ENCODE results near the gene TLE3. TPM values are rescaled to one million over a fixed set of nuclear protein-coding genes. Genes with fewer than 3 reads are reported as not detected.

TLE3 gene
- total RNA-seq, 2 donors from 2014 or later, result 16.6 to 33.9 TPM

GRCh38 chr15:70066004-70066403, 31.7 kb downstream of the TLE3 start:
- intact Hi-C loops (cut with DNase I), result no loop called here
- H3K4me1 ChIP-seq, result peaks cover 62% of the 10 kb centered on the region
- TF ChIP-seq POLR2A (IDR thresholded peaks at IDR 0.05), result no peak
- TF ChIP-seq, protein P1, sequence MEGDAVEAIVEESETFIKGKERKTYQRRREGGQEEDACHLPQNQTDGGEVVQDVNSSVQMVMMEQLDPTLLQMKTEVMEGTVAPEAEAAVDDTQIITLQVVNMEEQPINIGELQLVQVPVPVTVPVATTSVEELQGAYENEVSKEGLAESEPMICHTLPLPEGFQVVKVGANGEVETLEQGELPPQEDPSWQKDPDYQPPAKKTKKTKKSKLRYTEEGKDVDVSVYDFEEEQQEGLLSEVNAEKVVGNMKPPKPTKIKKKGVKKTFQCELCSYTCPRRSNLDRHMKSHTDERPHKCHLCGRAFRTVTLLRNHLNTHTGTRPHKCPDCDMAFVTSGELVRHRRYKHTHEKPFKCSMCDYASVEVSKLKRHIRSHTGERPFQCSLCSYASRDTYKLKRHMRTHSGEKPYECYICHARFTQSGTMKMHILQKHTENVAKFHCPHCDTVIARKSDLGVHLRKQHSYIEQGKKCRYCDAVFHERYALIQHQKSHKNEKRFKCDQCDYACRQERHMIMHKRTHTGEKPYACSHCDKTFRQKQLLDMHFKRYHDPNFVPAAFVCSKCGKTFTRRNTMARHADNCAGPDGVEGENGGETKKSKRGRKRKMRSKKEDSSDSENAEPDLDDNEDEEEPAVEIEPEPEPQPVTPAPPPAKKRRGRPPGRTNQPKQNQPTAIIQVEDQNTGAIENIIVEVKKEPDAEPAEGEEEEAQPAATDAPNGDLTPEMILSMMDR (IDR thresholded peaks at IDR 0.05), result no peak

GRCh38 chr15:70065006-70065722, 32.6 kb downstream of the TLE3 start:
- peaks cover 59% of the 10 kb centered on the region for H3K4me1 ChIP-seq
- H3K4me3 ChIP-seq, result no peak overlapping the region
- DNase-seq, result peak; percentile 86 to 94 (median 92)
- WGBS, 2 donors, result 23 to 26% methylated on average over 5 to 6 of the region's 6 CpGs
- TF ChIP-seq, protein P1 (IDR thresholded peaks at IDR 0.05), result no peak
- no peak for TF ChIP-seq POLR2A (IDR thresholded peaks at IDR 0.05)
- peaks cover 0 to under 1% of the 10 kb centered on the region in 2 donors for H3K36me3 ChIP-seq (replicated peaks in 1 of 2; ENCODE audit: insufficient read depth in 1 of 2, low read depth in 2 of 2)
- peak overlapping the region; percentile 27 to 76 (median 47) for H3K27ac ChIP-seq
- H3K9me3 ChIP-seq, result no peaks in the 10 kb centered on the region
- no peaks in the 10 kb centered on the region for H3K27me3 ChIP-seq
- intact Hi-C loops (cut with DNase I), result no loop called here
- ATAC-seq, result peak; percentile 78

More at GRCh38 chr15:70066004-70066403, 31.7 kb downstream of the TLE3 start:
- no peak for DNase-seq
- Histone ChIP-seq H3K36me3 (replicated peaks in 1 of 2; ENCODE audit: insufficient read depth in 1 of 2, low read depth in 2 of 2) (no peaks in the 10 kb centered on the region), H3K27me3 (no peaks in the 10 kb centered on the region), H3K9me3 (no peaks in the 10 kb centered on the region), H3K27ac (peak overlapping the region in 1 of 4 donors; percentile 10), H3K4me3 (no peak overlapping the region)
- WGBS, 2 donors, result 93 to 95% methylated on average over 7 to 12 of the region's 12 CpGs
- ATAC-seq, result no peak

GRCh38 chr15:70064441-70064840, 33.3 kb downstream of the TLE3 start:
- TF ChIP-seq, protein P1 (IDR thresholded peaks at IDR 0.05), result no peak
- TF ChIP-seq POLR2A (IDR thresholded peaks at IDR 0.05), result no peak
- Histone ChIP-seq H3K27me3 (no peaks in the 10 kb centered on the region), H3K4me1 (peaks cover 52% of the 10 kb centered on the region), H3K9me3 (no peaks in the 10 kb centered on the region), H3K4me3 (no peak overlapping the region), H3K27ac (peak overlapping the region in 2 of 4 donors; percentile 28 to 55), H3K36me3 (replicated peaks in 1 of 2; ENCODE audit: insufficient read depth in 1 of 2, low read depth in 2 of 2) (peaks cover 0 to 5% of the 10 kb centered on the region in 2 donors)
- WGBS, 2 donors, result 54 to 61% methylated on average over 4 of the region's 4 CpGs
- intact Hi-C loops (cut with DNase I), result no loop called here
- ATAC-seq, result no peak
- no peak for DNase-seq

GRCh38 chr15:70063980-70064379, 33.7 kb downstream of the TLE3 start:
- Histone ChIP-seq H3K27me3 (no peaks in the 10 kb centered on the region), H3K36me3 (replicated peaks in 1 of 2; ENCODE audit: insufficient read depth in 1 of 2, low read depth in 2 of 2) (peaks cover 0 to 5% of the 10 kb centered on the region in 2 donors), H3K4me1 (peaks cover 47% of the 10 kb centered on the region), H3K4me3 (no peak overlapping the region), H3K9me3 (no peaks in the 10 kb centered on the region), H3K27ac (peak overlapping the region in 1 of 4 donors; percentile 55)
- DNase-seq (no peak), ATAC-seq (no peak)
- WGBS, 2 donors, result 86 to 97% methylated on average over 7 of the region's 7 CpGs
- TF ChIP-seq, protein P1 (IDR thresholded peaks at IDR 0.05), result no peak
- no peak for TF ChIP-seq POLR2A (IDR thresholded peaks at IDR 0.05)
- intact Hi-C loops (cut with DNase I), result no loop called here

All from body of pancreas (tissue), 4 donors.